ENCODE results near the gene LEKR1.
"Not testable (repeated sequence)": the region's sequence is repeated elsewhere in the genome, so short reads cannot be mapped to it uniquely, and the experiment has no call there.

LEKR1 gene

DNA sequence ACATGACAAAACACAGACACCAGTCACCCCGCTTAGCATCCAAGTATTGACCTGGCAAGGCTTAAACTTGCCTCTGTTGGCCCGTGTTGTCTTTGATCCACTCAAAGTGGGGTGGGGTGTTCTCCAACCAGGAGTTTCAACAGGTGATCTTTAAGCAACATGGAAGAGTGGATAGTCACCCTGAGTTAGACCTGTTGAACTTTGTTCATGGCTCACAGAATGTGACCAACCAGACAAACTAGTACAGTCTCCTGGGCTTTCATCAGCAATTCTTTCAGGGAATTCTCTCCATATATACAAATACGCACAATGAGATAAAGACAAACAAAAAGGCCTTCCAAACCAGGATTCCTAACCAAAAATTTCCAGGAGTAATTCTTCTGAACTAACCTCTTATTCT, 11.9 kb downstream of the LEKR1 start:
- DNase-seq, result no peak

- DNase-seq, result no peak
These were observed 14.9 kb downstream of the LEKR1 start for GRCh38 chr3:156840826-156841689.

GRCh38 chr3:156843071-156843808, 17.1 kb downstream of the LEKR1 start:
- no peak for DNase-seq

GRCh38 chr3:156847752-156848448, 21.7 kb downstream of the LEKR1 start:
- no peak for DNase-seq

DNA sequence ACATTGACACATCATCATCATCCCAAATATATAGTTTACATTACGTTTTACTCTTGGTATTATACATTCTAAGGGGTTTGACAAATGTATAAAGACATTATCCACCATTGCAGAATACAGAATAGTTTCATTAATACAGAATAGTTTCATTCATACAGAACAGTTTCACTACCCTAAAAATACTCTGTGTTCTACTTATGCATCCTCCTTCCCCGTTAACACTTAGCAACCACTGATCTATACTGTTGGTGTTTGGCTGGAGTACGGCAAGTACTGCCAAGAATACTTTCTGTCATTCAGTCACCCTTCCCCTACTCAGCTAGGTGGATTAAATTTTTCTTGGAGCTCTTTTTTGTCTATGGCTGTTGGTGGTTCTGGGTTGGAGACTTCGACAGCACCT, 33.4 kb downstream of the LEKR1 start:
- DNase-seq, result no peak

DNA sequence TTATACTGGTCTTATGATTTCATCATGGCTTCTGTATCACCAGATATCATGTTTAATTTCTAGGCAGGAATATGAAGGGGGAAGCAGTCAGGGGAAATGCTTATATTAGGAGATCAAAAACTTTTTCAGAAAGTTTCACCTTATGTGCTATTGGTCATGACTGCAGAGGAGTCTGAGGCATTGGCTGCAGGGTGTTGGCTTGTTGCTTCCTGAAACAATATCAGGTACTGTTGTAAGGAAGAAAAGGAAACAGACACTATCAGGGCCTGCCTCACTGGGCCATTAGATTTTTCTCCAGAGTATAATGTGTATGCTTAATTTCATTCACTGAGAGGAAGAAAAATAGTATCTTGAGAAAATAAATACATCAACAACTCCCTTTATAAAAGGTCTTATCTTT, 34.7 kb downstream of the LEKR1 start:
- DNase-seq, result no peak

DNA sequence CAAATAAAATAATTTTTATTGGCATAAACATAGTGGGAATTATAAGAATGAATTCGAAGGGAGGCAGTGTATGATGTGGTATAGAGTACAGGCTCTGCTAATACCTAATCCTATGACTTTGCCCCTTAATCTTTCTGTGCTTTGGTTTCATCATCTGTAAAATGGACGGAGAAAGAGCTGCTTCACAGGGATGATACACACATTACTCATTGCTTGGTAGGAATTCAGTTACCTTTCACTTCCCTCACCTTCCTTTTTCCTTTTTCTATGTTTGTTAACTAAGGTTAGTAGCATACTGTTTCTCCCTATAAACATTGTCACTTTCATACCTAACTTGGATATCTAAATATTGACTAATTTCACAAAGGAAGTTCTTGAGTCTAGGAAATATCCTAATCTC, 36.2 kb downstream of the LEKR1 start:
- peak; percentile 3 for DNase-seq

- no peak for DNase-seq
These were observed 39.6 kb downstream of the LEKR1 start for GRCh38 chr3:156865732-156866131.

GRCh38 chr3:156867174-156867573, 41.0 kb downstream of the LEKR1 start:
- DNase-seq, result no peak

GRCh38 chr3:156867920-156868319, 41.8 kb downstream of the LEKR1 start:
- no peak for DNase-seq

GRCh38 chr3:156873906-156874305, 47.8 kb downstream of the LEKR1 start:
- DNase-seq, result no peak

DNA sequence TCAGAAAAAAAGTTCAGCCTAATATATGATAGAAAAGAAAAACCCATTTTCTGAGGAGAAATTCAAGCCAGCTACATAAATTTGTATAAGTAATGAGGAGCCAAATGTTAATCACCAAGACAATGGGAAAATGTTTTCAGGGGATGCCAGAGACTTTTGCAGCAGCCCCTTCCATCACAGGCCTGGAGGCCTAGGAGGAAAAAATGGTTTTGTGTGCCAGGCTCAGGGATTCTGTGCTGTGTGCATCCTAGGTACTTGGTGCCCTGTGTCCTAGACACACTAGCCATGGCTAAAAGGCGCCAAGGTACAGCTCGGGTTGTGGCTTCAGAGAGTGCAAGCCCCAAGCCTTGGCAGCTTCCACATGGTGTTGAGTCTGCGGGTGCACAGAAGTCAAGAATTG, 53.3 kb downstream of the LEKR1 start:
- not testable (repeated sequence) for DNase-seq

GRCh38 chr3:156885761-156886160, 59.6 kb downstream of the LEKR1 start:
- DNase-seq, result no peak

DNA sequence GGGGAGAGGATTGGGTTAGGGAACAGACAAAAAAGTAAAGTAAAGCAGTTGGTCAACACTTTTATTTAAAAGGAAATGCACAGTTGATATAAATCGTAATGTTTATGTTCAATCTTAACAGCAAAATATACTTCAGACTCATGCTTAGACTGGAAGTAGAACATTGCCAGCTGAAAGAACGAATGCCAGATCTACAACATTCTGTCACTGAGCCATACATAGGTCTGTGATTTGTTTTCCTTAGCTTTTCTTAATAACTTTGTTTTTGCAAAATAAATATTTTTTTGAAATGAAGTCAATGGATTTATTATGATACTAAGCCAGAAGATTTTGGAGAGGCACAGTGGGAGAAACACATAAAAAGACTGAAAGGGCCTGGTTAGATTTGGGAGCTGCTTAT, 62.0 kb downstream of the LEKR1 start:
- no peak for DNase-seq

GRCh38 chr3:156888576-156888975, 62.4 kb downstream of the LEKR1 start:
- DNase-seq, result no peak

DNA sequence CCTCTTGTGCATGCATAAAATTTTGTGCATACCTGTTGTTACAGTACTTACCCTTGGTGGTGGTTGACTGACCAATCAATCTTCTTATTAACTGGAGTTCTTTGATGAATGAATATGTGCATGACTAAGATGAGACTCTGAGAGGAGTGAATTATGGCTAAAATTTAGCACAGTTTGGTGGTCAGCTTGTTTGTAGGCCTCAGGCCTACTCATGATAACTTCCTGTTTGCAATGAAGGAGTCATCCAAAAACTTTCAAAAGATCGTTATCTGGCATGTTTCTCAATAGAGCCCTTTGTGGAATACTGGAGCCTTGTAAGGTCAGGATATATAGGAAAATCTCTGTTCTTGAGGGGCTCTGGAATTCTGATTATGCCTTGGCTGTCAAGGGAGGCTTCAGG, 66.5 kb downstream of the LEKR1 start:
- DNase-seq, result peak; percentile 52

GRCh38 chr3:156895374-156895773, 69.2 kb downstream of the LEKR1 start:
- not testable (repeated sequence) for DNase-seq

- DNase-seq, result not testable (repeated sequence)
These were observed 71.7 kb downstream of the LEKR1 start for GRCh38 chr3:156897851-156898250.

DNA sequence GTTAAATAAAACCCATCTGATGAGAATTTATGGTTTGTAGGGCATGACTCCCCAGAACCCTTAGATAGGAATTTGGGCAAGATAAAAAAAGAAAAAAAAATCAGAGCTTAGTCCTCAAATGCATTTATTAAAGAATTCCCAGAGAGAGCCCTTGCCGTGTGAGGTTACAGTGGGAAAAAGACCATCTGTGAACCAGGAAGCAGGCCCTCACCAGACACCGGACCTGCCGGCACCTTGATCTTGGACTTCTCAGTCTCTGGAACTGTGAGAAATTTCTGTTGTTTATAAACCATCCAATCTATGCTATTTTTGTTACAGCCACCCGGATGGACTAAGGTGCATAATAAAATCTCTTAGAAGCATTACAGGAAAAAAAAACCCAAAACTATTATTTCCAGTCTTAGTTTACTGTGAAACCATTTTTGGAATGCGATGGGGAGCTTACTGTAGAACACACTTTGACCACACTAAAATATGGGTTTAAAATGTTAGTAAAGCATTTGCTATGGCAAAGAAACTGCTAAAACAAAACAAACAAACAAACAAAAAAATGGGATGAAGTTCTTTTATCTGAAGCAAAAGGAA, 72.2 kb downstream of the LEKR1 start:
- no peak for DNase-seq

DNA sequence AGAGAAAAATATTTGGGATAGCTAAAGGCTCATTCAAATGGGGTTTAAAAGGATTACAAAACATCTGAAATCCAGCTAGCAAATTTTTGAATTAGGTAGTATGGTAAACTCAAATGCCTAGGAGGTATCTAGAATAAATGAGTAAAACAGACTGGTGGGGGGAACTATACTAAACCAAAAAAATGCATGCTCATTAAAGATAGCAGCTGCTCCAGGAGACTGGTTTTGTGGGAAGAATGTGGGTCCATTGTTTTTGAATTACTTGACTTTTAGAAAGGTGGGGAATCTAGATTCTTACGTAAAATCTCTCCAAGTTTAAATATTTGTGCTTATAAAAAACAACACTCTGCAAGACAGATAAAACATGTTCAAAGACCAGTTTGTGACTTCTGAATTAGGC, 73.8 kb downstream of the LEKR1 start:
- DNase-seq, result no peak

DNA sequence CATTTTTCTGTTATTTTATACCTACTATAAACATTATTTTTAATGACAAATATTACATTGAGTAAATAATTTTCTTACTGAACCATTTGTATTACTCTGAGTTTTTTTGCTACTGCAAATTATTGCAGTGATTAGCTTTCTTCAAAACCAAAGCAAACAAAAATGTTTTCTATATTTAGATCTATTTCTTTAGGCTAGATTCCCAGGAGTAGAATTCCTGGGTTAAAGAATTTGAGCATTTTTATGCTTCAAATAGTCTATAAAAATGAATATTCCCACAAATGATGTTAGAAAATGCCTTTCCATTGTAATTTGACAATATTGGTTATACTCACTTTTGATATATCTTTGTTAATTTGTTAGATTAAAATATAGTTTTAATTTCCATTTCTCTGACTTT, 76.8 kb downstream of the LEKR1 start:
- no peak for DNase-seq

- DNase-seq, result no peak
These were observed 80.1 kb downstream of the LEKR1 start for GRCh38 chr3:156906275-156906674.

- no peak for DNase-seq
These were observed 82.2 kb downstream of the LEKR1 start for GRCh38 chr3:156908398-156908797.
